HepG2 (cell line): ENCODE results near the gene GNAI2. TPM values are rescaled to one million over a fixed set of nuclear protein-coding genes. Genes with fewer than 3 reads are reported as not detected.

ENCODE experiments used
- CBFB ChIP-seq: sonication (generic); formaldehyde crosslinking; IDR thresholded peaks from 2 replicates; pipeline ENCODE4 v1.4.0; 2020; ENCODE audit warnings: missing genetic modification reagents
- FOXO4 ChIP-seq: sonication (generic); formaldehyde crosslinking; conservative IDR thresholded peaks from 2 replicates; pipeline ENCODE4 v1.8.1; 2023; ENCODE audit warnings: missing genetic modification reagents
- FOXP1 ChIP-seq, 2 experiments: fragments of 450-650 bp in 1 of 2; IDR thresholded peaks; 2 replicates each; pipeline ENCODE4 v1.6.1; 2017 to 2018; ENCODE audit warnings: antibody characterized with exemption in 1 of 2
- HDAC2 ChIP-seq: sonication (generic); formaldehyde crosslinking; IDR thresholded peaks from 2 replicates; pipeline ENCODE4 v1.4.0; 2020; ENCODE audit warnings: missing genetic modification reagents
- HMG20A ChIP-seq: IDR thresholded peaks from 2 replicates; pipeline ENCODE4 v1.6.1; 2016; ENCODE audit warnings: borderline replicate concordance
- HMG20B ChIP-seq: conservative IDR thresholded peaks from 2 replicates; pipeline ENCODE4 v1.6.1; 2016; ENCODE audit warnings: missing genetic modification reagents, missing compliant biosample characterization
- MEIS2 ChIP-seq: sonication (generic); formaldehyde crosslinking; IDR thresholded peaks from 2 replicates; pipeline ENCODE4 v1.9.0; 2021; ENCODE audit warnings: mild to moderate bottlenecking, missing genetic modification reagents
- MYC ChIP-seq: sonication (generic); formaldehyde crosslinking; IDR thresholded peaks from 2 replicates; pipeline ENCODE4 v1.9.0; 2021; ENCODE audit warnings: missing genetic modification reagents, borderline replicate concordance
- NR2F1 ChIP-seq, 2 experiments: fragments of 450-650 bp in 1 of 2; formaldehyde crosslinking in 1 of 2; IDR thresholded peaks; 2 replicates each; pipeline versions ENCODE4 v1.5.0 to v1.6.1; 2016 to 2020; ENCODE audit warnings: mild to moderate bottlenecking in 1 of 2, missing compliant biosample characterization in 1 of 2, missing genetic modification reagents in 1 of 2, moderate library complexity in 1 of 2
- PCBP2 ChIP-seq: fragments of 200-400 bp; formaldehyde crosslinking; optimal IDR thresholded peaks from 2 replicates; pipeline ENCODE3; 2018; ENCODE audit warnings: low read length, low read depth; ENCODE audit not compliant: poor library complexity, severe bottlenecking
- THAP11 ChIP-seq: IDR thresholded peaks from 2 replicates; pipeline ENCODE4 v1.6.1; 2016; ENCODE audit warnings: missing biosample characterization, missing genetic modification reagents
- ZFX ChIP-seq: sonication (generic); formaldehyde crosslinking; IDR thresholded peaks from 2 replicates; pipeline ENCODE4 v1.4.0; 2020; ENCODE audit warnings: mild to moderate bottlenecking, low read depth, missing genetic modification reagents, moderate library complexity
- ZNF451 ChIP-seq: sonication (generic); formaldehyde crosslinking; IDR thresholded peaks from 2 replicates; pipeline ENCODE4 v1.5.0; 2020; ENCODE audit warnings: mild to moderate bottlenecking, missing genetic modification reagents
- ZNF567 ChIP-seq: sonication (generic); formaldehyde crosslinking; IDR thresholded peaks from 2 replicates; pipeline ENCODE4 v1.8.1; 2023; ENCODE audit warnings: mild to moderate bottlenecking, missing genetic modification reagents, borderline replicate concordance
- ZNF746 ChIP-seq: sonication (generic); formaldehyde crosslinking; IDR thresholded peaks from 2 replicates; pipeline ENCODE4 v1.8.0; 2022; ENCODE audit warnings: mild to moderate bottlenecking, missing genetic modification reagents
- ZNF784 ChIP-seq: sonication (generic); formaldehyde crosslinking; IDR thresholded peaks from 2 replicates; pipeline ENCODE4 v1.5.1; 2020; ENCODE audit warnings: missing genetic modification reagents, mild to moderate bottlenecking, borderline replicate concordance
- ZSCAN31 ChIP-seq: sonication (generic); formaldehyde crosslinking; IDR thresholded peaks from 2 replicates; pipeline ENCODE4 v1.5.0; 2020; ENCODE audit warnings: low read depth, mild to moderate bottlenecking, missing genetic modification reagents
- polyA plus RNA-seq, 8 experiments: library from polyadenylated mRNA; depleted of rRNA in 3 of 8; stranded (reverse) in 7 of 8; unstranded in 1 of 8; fragments of >200 nt; fragmentation: Illumina TruSeq in 4 of 8; extraction: Trizol in 4 of 8; gene quantifications; 2 replicates each; pipeline versions ENCODE4 v1.2.1 to v1.2.3, GENCODE V29; 2011 to 2016; ENCODE audit warnings: low read depth in 4 of 8, missing spikeins in 1 of 8, mixed read lengths in 1 of 8; ENCODE audit not compliant: insufficient read depth in 1 of 8
- total RNA-seq, 5 experiments: library from RNA; depleted of rRNA; stranded (reverse); fragments of >200 nt; fragmentation: Illumina TruSeq; extraction: Trizol; gene quantifications; 2 replicates each; pipeline ENCODE4 v1.2.3, GENCODE V29; 2016; ENCODE audit warnings: low read depth in 1 of 5
- TF ChIP-seq, protein P1 (sequence below): sonication (generic); formaldehyde crosslinking; IDR thresholded peaks from 2 replicates; pipeline ENCODE4 v1.4.0; 2020; ENCODE audit warnings: mild to moderate bottlenecking, missing genetic modification reagents
- TF ChIP-seq, protein P2 (sequence below): IDR thresholded peaks from 2 replicates; pipeline ENCODE4 v1.6.1; 2016; ENCODE audit warnings: mild to moderate bottlenecking
- TF ChIP-seq, protein P3 (sequence below): sonication (generic); formaldehyde crosslinking; IDR thresholded peaks from 2 replicates; pipeline ENCODE4 v1.5.1; 2020; ENCODE audit warnings: missing genetic modification reagents, mild to moderate bottlenecking, borderline replicate concordance
- TF ChIP-seq, protein P4 (sequence below): IDR thresholded peaks from 2 replicates; pipeline ENCODE4 v1.6.1; 2012; ENCODE audit warnings: inconsistent platforms

The GNAI2 gene
- total and polyA plus RNA-seq, 2 of the 13 experiments (the other 11 are each of a cell fraction or from before 2014, with no cell fraction given) = 51.1 to 66.2 TPM

DNA sequence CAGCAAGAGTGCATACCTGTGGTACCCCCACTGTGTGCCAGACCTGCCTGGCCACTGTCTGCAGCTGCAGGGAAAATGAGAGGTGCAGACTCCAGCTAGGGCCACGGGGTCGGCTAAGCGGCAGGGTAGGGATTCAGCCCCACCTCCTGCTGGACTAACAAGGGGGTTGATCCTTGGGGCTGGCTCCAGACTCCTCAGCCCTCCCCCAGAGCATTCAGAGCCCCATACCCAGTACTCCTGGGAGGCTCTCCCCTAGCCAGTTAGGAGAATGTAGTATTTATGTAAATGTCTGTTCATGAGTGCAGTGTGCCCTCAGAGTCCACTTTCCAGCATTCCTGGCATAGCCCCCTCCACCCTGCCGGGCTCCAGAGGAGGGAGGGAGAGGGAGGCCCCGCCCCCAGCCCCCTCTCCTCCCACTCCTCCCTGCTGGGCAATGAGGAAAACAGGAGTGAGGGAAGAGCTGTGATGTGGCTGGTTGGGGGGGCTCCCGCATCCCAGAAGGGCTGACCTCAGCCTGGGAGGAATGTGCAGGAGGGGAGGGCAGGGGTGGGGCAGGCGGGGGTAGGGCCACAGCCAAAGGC is 28.5 kb downstream of the GNAI2 start (continued):
- TF ChIP-seq, protein P1, sequence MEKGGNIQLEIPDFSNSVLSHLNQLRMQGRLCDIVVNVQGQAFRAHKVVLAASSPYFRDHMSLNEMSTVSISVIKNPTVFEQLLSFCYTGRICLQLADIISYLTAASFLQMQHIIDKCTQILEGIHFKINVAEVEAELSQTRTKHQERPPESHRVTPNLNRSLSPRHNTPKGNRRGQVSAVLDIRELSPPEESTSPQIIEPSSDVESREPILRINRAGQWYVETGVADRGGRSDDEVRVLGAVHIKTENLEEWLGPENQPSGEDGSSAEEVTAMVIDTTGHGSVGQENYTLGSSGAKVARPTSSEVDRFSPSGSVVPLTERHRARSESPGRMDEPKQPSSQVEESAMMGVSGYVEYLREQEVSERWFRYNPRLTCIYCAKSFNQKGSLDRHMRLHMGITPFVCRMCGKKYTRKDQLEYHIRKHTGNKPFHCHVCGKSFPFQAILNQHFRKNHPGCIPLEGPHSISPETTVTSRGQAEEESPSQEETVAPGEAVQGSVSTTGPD (CRISPR knock-in tag) = peak; percentile 64; the same call in 1 of the 2 replicates
- TF ChIP-seq ZNF746 (CRISPR knock-in tag) = peak; percentile 99
- peak; percentile 29; the same call in 1 of the 2 replicates for TF ChIP-seq MYC
- TF ChIP-seq CBFB (CRISPR knock-in tag) = 0 out of 2 replicates have a peak, but pooled peaks have one; percentile 41
- peak; percentile 42; the same call in 1 of the 2 replicates for TF ChIP-seq THAP11 (CRISPR knock-in tag)
- no peak for TF ChIP-seq ZFX (CRISPR knock-in tag)
- TF ChIP-seq PCBP2 = no peak
- peak; percentile 45; the same call in 1 of the 2 replicates for TF ChIP-seq HMG20A (CRISPR knock-in tag)
- TF ChIP-seq, protein P2, sequence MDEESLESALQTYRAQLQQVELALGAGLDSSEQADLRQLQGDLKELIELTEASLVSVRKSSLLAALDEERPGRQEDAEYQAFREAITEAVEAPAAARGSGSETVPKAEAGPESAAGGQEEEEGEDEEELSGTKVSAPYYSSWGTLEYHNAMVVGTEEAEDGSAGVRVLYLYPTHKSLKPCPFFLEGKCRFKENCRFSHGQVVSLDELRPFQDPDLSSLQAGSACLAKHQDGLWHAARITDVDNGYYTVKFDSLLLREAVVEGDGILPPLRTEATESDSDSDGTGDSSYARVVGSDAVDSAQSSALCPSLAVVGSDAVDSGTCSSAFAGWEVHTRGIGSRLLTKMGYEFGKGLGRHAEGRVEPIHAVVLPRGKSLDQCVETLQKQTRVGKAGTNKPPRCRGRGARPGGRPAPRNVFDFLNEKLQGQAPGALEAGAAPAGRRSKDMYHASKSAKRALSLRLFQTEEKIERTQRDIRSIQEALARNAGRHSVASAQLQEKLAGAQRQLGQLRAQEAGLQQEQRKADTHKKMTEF = peak; percentile 62; the same call in 1 of the 2 replicates
- TF ChIP-seq HDAC2 = peak; percentile 66
- TF ChIP-seq HMG20B (CRISPR knock-in tag) = 0 out of 2 replicates have a peak, but pooled peaks have one; percentile 23
- no peak for TF ChIP-seq ZNF451 (CRISPR knock-in tag)
- TF ChIP-seq, protein P3, sequence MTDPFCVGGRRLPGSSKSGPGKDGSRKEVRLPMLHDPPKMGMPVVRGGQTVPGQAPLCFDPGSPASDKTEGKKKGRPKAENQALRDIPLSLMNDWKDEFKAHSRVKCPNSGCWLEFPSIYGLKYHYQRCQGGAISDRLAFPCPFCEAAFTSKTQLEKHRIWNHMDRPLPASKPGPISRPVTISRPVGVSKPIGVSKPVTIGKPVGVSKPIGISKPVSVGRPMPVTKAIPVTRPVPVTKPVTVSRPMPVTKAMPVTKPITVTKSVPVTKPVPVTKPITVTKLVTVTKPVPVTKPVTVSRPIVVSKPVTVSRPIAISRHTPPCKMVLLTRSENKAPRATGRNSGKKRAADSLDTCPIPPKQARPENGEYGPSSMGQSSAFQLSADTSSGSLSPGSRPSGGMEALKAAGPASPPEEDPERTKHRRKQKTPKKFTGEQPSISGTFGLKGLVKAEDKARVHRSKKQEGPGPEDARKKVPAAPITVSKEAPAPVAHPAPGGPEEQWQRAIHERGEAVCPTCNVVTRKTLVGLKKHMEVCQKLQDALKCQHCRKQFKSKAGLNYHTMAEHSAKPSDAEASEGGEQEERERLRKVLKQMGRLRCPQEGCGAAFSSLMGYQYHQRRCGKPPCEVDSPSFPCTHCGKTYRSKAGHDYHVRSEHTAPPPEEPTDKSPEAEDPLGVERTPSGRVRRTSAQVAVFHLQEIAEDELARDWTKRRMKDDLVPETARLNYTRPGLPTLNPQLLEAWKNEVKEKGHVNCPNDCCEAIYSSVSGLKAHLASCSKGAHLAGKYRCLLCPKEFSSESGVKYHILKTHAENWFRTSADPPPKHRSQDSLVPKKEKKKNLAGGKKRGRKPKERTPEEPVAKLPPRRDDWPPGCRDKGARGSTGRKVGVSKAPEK = no peak
- no peak for TF ChIP-seq ZNF784
- peak in 1 of 2 experiments; percentile 54; a peak in 1 of 4 replicates for TF ChIP-seq NR2F1 (CRISPR knock-in tag; IDR thresholded peaks at IDR 0.05)
- TF ChIP-seq, protein P4, sequence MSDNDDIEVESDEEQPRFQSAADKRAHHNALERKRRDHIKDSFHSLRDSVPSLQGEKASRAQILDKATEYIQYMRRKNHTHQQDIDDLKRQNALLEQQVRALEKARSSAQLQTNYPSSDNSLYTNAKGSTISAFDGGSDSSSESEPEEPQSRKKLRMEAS = no peak
- 0 out of 2 replicates have a peak, but pooled peaks have one; percentile 1 for TF ChIP-seq ZNF567 (CRISPR knock-in tag)
- 0 out of 2 replicates have a peak, but pooled peaks have one; percentile 24 for TF ChIP-seq ZSCAN31 (CRISPR knock-in tag)
- TF ChIP-seq FOXP1 (IDR thresholded peaks at IDR 0.05) = 0 out of 2 replicates have a peak, but pooled peaks have one; percentile 10
- TF ChIP-seq FOXP1 (CRISPR knock-in tag; IDR thresholded peaks at IDR 0.05) = 0 out of 2 replicates have a peak, but pooled peaks have one; percentile 4
- no peak for TF ChIP-seq FOXO4 (CRISPR knock-in tag)
- TF ChIP-seq MEIS2 (CRISPR knock-in tag) = 0 out of 2 replicates have a peak, but pooled peaks have one; percentile 25
